Activated CD4-positive, alpha-beta T cell treated with anti-CD3 and anti-CD28 coated beads, Interleukin-2, amount 50 U/mL, for 16 hours (primary cell): ENCODE results near the gene DIP2C.
A peak's percentile ranks its signal among the peaks of the same experiment; 100 is the strongest.
"Not testable (repeated sequence)": the region's sequence is repeated elsewhere in the genome, so short reads cannot be mapped to it uniquely, and the experiment has no call there.

Experiments
- DNase-seq: peaks from one replicate; pipeline ENCODE4 v3.0.0-alpha.2; 2020

Gene DIP2C

DNA sequence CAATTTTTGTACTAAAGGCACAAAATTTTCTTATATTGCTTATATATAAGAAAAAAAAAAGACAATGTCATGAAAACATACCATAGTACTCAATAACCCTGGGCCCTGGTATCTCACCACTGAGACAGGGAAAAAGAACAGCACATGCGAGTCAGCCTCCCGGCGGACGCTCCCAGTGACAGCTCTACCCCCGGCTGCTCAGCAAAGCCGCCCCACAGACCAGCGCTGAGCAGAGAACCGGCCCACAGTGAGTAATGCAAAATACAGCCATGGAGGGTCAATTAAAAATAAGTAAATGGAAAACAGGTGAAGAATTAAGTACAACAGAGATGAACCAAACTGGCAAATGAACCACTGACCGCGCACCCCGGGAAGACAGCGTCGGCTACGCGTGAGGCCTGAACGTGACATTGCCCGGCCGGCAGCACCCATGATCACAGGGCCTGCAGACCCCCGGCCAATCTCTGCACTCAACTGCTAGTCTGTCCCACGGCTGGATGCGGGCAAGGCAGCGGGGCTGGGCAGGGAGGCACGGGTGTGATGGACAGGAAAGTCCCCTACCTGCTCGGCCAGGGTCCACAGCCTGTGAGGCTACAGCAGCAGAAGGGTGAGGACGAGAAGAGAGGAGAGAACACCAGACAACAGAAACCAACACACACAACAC, 378.4 kb downstream of the DIP2C start:
- no peak for DNase-seq

DNA sequence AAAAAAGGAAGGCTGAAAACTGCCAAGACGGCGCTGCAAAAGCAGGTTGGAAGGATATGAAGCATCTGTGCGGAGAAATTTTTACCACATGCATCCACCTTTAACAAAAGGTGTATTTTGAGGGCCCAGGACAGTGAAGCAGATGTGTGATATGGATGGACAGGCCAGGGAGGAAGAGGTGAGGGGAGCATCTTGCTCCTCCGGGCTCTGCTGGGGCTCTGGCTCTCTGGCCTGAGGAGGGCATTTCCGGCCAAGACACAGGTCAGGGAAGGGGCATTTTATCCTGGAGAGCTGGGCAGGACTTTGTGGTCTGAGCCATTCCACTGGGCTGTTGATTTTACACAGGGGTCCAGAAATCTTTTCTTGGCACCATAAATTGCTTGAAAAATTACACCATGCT, 379.1 kb downstream of the DIP2C start:
- DNase-seq, result no peak

DNA sequence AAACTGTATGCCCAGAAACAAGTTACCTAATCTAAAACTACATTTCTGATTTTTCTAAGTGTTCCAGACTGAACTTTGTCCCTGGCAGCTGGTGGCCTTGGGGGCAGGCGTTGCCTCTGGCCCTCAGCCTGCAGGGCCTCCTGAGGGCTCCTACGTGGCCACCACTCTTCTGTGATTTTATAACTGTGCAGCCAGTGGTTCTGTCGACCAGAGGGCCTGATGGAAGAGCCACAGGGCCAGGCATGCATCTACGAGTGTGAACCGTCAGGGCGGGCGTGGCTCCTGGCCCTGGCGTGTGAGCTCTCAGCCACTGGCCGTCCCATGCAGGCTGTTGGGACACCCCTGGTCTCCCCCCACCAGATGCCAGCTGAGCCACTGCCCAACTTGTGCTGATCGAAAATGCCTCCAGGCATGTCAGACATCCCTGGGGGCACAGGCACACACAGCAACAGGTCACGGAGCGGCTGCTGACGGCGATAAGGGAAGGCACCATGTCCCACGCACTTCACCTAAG, 380.8 kb downstream of the DIP2C start:
- DNase-seq, result no peak

DNA sequence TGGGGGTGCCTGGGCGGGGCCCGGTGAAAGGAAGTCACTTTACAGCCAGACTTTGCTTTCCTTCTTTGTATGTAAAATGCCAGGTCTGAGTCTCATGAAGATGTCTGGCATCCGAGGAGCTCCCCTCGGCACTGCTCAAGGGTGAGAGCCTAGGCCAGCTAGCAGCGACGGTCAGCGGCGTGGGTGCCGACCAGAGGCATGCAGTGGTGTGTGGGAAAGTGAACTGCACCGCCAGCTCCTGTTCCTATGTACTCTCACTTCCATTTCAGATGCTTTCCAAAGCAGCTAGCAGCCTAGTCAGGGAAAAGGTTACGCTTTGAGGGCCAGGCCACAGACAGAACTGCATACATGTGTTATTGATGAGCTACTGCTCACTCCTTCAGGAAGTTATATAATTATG, 381.4 kb downstream of the DIP2C start:
- DNase-seq, result no peak

DNA sequence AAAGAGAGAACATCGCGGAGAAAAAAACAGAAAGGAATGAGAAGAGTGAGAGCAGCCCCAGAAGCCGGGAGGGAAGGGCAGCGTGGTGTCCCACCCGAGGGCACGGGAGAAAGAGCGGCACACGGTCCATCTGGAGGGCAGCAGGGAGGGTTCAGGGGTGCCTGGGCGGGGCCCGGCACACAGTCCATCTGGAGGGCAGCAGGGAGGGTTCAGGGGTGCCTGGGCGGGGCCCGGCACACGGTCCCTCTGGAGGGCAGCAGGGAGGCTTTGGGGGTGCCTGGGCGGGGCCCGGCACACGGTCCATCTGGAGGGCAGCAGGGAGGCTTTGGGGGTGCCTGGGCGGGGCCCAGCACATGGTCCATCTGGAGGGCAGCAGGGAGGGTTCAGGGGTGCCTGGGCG, 381.8 kb downstream of the DIP2C start:
- no peak for DNase-seq

DNA sequence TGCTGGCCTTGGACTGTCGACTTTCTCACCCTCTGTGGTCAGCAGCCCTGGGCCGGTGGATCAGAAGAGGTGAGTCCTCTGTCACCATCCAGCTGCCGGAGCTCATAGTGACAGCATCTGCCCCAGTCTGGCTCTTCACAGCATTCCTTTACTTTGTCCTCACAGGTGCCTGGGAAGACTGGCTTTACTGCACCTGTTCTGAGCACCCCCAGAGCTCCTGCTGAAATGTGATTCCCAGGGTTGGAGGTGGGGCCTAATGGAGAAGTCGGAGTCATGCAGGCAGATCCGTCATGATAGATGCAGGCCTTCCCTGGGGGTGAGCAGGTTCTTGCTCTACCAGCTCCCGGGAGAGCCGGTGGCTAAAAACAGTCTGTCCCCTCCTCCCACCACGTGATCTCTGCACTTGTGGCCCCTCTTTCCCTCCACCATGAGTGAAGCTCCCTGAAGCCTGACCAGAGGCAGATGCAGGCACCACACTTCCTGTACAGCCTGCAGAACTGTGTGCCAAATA, 382.7 kb downstream of the DIP2C start:
- no peak for DNase-seq

DNA sequence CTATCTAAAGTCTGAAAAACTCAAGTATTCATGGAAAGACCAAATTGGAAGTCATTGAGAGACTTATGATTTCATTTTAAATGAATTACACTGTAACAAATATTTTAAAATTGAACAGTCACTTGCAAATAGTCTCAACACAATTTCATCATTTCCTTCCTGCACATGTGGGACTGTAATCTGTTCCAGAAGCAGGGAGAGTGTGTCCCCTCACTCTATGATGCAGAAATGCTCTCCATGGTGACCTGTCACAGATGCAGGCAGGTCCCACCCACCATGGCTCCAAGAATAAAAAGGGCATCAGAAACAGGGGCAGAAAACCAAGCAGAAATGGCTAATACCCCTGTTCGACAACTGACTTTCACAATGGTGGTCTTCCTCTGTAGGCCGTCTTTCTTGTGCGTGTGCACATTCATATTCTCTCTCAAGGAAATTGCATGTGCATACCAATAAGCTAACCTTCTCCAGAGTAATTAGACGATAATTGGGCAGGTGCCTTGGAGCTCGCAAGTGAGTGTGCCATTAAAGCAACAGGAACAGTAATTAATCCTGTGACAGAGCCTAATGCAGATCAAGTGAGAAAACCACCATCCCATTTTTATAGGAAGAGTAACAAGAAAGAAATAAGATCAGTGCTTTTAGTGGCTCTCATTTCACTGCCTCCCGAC, 383.3 kb downstream of the DIP2C start:
- DNase-seq, result no peak

DNA sequence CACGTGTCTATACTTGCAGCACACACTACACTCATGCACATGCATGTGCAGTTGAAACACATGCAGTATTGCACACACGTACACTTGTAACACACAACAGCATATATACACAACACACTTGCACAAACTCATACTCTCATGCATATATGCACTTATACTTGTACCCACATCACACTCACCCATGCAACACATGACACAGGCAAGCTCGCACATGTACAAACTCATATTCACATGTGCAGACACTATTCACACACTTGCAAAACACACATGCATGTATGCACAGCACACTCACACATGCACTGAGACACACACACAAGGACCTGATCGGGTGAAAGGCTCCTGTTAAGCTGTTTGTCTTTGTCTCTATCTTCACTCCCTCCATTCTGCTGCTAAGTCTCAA, 384.4 kb downstream of the DIP2C start:
- DNase-seq, result no peak

DNA sequence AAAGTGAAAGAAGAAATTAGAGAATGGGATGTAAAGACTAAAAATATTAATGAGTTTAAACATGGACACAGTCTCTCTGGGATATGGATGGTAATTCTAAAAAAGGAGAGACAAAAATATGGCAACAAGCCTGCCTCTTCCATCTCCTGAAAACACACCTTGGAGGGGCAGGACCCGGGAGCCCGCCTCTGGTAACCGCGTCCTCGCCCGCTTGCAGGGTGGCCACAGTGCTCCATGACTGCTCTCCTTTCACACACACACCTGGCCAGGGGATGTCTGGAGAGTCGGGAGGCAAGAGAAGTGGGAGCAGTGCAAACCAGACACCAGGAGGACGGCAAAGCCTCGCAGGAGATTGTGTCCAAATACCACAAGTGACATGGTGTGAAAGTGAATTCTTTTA, 387.9 kb downstream of the DIP2C start:
- DNase-seq, result no peak

DNA sequence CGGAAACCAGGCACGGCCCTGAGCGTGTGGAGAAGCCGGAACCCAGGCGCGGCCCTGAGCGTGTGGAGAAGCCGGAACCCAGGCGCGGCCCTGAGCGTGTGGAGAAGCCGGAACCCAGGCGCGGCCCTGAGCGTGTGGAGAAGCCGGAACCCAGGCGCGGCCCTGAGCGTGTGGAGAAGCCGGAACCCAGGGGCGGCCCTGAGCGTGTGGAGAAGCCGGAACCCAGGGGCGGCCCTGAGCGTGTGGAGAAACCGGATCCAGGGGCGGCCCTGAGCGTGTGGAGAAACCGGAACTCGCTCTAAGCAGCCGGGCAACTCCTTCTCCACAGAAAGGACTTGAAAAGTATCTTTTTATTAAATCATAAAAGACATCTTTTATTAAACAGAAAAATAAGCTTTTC, 388.9 kb downstream of the DIP2C start:
- not testable (repeated sequence) for DNase-seq

DNA sequence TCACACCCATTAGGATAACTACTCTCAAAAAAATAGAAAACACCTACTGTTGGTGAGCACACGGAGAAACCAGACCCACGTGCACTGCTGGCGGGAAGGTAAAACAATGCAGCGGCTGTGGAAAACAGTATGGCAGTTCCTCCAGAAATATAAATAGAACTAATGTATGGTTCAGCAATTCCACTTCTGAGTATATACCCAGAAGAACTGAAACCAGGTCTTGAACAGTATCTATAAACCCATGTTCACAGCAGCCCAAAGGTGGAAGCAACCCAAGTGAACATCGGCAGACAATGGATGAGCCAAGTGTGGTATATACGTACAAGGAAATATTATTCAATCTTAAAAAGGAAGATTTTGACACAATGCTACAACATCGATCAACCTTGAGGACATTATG, 389.5 kb downstream of the DIP2C start:
- DNase-seq, result no peak

DNA sequence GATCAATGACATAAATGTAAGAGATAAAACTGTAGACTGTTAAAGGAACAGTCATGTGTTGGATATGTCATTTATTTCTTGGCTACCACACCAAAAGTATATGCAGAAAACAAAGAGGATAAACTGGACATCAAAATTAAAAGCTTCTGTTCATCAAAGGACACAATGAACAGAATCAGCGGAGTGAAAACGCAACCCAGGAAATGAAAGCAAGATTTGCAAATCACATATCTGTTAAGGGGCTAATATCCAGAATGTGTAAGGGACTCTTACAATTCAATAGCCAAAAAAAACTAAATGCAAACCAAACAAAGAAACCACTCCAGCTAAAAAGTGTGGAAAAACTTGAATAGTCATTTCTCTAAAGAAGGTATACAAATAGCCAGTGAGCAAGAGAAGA, 390.0 kb downstream of the DIP2C start:
- no peak for DNase-seq

DNA sequence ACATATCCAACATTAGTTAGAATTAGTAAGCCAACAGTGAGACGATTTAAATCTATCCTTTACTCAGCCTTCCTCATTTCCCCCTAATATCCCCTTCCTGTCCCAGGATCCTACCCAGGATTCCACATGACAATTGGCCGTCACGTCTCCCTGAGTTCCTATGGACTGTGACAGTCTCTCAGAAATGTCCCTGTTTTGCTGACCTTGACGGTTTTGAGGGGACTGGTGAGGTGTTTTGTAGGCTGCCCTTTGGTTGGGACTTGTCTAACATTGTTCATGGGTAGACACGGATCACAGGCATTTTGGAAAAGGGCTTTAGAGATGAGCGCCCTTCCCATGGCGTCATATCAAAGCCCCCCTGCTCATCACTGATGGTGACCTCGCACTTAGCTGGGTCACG, 391.4 kb downstream of the DIP2C start:
- no peak for DNase-seq

DNA sequence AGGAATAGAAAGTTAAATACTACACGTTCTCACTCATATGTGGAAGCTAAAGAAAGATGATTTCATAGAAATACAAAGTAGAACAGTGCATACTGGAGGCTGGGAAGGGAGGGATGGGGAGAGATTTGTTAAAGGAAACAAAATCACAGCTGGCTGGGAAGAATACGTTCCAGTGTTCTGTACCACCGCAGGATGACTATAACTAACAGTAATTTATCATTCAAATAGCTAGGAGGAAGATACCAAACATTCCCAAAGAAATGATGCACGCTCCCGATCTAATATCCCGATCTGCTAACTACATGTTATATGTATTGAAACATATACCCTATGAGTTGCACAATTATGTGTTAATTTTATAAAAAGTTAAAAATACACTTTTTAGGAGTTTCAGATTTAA, 391.9 kb downstream of the DIP2C start:
- DNase-seq, result no peak

DNA sequence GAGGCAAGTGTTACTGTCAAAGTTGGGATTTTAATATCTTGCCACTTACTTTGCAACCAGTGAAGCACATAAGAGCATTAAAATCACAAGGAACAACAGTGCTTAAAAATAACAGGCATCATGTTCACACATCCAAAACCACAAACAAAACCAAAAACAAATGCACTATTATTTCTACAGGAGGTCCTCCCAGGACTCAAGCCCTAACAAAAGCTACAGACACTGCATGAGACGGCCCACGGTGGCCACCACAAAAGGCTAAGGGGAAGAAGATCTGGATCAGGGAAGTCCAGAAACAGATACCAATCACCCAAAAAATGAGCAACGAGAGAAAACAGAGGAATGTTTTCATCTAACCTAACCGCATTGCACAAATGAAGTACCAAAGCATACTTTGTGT, 395.8 kb downstream of the DIP2C start:
- no peak for DNase-seq

DNA sequence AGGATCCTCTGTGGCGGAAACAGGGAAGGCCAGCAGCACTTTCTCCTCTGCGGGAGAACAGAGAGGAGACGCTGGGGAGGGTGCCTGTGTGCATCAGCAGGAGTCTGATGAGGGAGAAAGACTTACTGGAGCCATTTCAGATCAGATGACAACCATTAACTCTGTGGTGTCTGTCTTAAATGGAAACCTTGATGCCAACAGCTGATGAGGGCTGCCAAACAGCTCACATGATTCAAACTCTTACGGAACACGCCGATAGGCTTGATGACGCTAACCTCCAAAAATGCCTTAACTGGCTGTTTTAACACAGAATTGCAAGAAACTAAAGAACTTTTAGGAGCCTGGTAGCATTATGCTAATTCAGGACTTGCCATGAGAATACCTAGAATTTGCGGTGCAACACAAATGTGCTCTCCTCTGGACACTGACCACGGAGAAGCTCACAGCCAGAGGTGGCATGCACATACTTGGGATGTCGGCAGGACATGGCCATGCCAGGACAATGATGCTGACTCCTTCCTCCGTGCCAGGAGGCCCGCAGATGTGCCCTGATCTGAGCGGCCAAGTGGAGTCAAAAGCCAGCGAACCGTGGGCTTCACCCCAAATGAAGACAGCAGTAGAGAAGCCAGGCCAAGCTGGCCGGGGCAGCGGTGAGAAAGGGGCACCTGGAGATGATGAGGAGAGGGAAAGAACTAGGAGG, 399.3 kb downstream of the DIP2C start:
- DNase-seq, result no peak

DNA sequence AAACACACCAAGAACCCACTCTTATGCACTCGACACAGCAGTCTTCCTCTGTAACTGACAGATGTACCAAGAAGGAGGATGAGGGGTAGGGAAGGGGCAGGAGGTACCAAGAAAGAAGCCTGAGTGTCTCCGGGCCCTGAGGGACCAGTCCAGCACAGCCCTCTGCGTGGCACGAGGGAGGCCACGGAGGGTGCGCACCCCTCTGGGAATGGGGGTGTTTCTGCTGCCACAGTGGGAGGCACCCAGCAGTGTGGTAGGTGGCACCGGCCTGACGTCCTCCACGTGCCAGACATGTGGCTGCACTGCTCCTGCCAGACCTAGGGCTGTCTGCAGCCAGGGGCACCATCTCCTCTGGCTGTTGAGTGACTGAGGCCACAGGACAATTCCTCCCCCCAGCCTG, 399.9 kb downstream of the DIP2C start:
- DNase-seq, result no peak

DNA sequence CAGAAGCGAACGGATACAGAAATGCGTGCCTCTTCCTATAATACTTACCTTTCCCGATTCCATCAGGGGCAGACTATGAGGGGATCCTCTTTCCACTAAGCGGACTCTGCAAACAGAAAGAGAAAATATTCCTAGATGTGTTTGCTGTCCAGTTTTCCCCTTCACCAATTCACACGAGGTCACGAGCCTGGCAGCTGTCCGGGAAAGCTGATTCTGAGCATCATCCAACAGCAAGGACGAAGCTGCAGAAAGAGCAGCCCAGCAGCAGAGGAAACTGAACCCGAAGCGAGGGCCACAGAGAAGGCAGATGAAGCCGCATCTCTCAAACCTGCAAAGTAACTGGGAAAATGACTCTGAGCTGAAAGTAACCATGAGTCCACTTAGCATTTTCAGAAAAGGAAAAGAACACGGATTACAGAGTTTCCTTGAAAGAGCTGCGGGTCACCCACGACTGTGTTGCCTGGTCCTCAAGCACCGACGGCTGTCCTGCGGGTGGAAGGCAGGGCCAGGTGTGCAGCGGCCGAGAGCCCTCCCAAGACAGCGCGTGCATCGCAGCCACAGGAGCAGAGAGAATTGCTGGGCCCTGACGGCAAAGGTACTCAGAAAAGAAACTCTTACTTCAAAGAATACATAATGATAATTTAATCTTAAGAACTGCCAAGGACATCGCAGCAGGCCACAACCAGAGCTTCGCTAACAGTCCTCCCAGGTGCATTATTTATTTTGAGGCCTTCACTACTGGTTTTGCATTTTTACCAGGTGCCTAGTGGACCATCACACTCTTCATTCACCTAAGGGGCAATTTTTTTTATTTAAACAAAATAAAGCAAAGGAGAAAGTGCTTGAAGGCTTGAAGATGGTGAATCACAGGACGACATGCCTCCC, 400.9 kb downstream of the DIP2C start:
- DNase-seq, result no peak

DNA sequence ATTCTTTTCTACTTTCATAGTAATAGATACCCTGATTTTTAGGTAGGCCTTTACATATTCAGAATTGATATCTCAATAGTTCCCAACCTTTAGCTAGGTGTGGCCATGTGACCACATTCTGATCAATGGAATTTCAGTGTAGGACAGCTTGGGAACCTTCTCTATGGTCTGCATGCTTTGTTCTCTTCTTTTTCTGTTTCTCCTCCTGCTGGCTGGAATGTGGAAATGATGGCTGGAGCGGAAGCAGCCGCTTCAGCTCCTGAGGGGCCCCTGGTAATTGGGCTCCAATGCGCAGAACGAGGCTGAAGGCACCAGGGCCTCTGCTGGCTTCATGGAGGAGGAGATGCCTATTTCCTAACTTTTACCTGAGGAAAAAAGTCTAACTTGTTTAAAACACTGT, 401.7 kb downstream of the DIP2C start:
- DNase-seq, result no peak

DNA sequence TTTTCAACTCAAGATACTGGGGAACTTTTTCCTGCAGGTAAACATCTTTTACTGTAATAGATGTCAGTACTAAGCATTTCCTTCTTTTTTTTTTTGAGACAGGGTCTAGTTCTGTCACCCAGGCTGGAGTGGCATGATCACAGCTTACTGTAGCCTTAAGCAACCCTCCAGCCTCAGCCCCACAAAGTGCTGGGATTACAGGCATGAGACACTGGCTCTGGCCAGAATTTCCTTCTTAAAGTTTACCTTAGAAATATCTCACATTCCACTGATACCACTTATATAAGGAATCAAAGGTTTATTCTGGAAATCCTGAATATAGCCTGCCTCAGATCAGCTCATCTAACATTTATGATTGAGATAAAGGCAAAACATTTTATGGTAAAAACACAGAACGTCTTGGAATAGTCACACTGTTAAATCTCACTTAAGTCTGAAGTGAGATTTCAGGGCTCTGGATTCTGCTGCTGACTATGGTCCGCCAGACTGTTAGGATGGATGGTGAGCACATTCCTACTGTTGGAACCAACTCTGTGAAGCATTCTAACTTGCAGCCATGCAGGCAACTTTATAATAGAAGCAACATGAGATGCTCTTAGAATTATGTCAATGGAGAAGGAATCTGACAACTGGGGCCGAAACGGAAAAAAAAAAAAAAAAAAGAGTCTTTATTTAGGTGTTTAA, 402.3 kb downstream of the DIP2C start:
- no peak for DNase-seq

DNA sequence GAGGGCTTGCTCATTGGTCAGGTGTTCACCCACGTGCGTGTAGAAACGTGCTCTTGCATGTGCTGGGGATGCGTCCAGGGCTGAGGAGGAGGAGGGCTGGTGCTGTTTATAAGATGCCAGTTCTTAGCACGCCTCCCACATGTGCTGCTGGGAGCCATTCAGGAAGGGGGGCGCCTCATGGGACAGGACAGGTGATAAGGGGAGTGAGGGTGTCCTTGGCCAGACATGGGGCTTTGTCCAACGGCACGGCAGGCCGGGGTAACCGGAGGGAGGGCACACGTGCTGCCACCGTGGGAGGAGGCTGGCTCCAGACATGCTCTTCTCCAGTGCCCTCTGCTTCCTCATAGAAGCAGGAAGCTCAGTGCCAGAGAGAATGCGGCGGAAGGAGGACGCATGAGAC, 404.3 kb downstream of the DIP2C start:
- DNase-seq, result no peak

DNA sequence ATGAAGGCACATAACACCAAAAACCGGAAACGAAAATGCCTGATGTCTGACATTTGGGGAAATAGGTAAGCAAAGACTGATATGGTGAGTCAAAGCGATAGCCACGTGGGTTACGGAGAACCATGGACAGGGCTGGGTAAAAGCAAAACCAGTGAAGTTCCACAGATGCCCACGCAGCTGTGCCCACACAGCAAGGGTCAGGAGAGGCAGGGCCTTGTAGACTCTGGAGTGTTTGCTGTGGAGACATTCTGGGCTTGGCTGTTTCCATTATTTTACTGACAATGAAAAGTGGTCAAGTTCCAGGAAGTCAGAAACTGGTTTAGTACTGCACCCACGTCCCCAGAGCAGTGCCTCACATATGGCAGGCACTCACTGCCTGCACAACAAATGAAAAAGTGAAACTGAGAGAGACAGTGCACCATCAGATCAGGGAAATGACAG, 405.5 kb downstream of the DIP2C start:
- peak; percentile 79 for DNase-seq
